Head of caudate nucleus (tissue), 42 donors: ENCODE measurements around the gene CACNA2D3.

Source experiments
- DNase-seq, 42 donors: peaks; one replicate each; pipeline versions ENCODE4 v3.0.0 to v3.0.0-alpha.2; 2020 to 2021; ENCODE audit warnings: mixed read lengths in 7 of 42
- intact Hi-C: fragments of 100-400 bp; cut with DNase I; formaldehyde crosslinking; loops from one replicate; pipeline ENCODE4 v1.15.0; 2022

CACNA2D3 gene

DNA sequence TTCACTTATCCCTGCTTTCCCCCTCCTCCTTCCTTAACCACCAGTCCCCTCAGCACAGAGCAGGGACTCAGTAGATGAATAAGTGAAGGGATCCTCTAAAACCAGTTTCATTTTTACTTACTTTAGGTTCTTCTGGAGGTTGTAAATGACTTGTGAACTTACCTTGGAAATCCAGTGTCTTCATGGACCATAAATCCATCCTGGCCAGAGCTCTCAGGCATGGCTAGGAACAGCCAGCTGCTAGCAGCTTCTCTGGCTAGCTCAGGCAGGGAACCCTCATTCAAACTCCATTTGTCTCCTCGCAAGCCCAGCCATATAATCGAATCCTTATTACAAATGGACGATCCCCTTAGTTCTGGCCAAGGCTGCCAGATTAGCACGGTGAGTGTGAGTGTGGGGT lies 727.0 kb downstream of the CACNA2D3 start:
- intact Hi-C loops: no loop called here
- no peak for DNase-seq

DNA sequence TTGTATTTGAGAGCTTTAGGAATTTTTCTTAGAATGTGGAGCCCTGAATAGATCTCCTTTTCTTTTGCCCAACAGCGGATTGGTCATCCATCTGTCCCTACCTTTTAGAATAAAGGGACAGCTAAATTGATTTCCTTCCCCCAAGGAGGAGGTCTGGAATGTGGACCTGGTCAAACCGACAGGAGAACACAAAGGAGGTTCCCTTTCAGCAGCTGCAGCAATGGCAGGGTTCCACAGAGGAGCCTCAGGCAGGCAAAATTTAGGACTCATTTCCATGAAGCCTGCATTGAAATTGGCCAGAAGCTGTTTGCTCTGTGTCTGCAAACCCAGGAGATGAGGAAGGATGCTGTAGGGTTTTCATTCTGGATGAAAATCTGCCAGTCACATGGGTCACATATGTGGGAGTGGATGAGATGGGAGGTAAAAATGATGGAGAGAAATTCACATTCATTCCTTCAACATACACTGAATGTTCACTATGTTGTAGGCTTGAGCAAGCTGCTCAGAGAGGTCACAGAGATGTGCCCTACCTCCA lies 728.2 kb downstream of the CACNA2D3 start:
- intact Hi-C loops: loop anchor here (10.0 kb wide), 1 partner anchor 314 kb away; no protein-coding TSS in a partner anchor
- DNase-seq: no peak

DNA sequence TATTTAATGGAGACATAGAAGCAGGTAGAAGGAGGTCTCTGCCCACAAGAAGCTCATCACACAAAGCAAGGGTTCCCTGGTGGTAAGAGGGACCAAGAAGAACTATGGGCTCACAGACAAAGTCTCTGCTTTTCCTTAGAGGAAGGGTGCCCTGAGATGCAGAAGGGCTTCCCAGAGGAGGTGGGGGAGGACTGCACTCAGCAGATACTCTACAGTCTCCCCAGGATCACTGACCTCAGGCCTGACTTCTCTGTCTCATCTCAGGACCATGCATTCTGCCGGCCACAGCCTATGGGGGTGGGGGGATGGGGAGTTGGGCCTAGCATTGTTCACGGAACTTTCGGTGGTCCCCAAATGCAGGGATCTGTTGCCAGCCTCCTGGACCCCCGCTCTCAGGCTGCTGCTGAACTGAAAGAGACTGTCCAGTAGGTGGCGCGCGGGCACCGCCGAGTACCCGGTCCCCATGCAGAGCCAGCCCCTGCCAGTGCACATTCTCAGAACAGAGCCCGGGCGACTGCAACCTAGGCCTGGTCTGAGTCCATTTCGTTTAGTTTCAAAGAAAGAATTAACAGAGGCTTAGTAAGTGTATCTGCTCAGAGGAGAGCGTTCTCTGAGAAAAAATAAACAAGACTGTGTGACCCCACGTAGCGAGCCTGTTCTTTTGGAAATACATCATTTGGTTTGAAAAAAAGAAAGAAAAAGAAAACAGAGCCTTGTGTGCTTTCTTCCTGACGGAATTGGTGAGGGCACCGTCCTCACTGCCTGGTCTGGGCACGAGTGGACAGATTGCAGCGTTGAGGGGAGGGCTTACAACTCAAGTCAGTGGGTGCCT lies 731.4 kb downstream of the CACNA2D3 start:
- peak; percentile 76 to 95 (median 90) for DNase-seq
- intact Hi-C loops: loop anchor here (10.0 kb wide), 1 partner anchor 311 kb away; no protein-coding TSS in a partner anchor

DNA sequence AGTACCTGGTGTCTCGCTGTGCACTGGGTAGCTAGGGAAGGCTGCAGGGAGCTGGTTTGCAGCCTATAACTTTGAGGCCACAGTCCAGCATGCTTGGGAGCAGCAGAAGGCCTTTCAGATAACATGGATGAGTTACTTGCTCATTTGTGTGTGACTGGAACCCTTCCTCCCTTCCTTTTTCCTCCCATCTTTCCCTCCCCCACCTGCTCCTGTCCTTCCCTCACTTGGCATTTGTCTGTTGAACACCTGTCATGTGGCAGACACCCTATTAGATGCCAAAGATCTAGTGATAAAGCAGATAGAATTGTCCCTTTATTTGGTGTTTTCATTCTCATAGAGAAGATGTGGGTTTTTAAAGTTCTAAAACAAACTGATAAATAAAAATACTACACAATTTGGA lies 733.9 kb downstream of the CACNA2D3 start:
- intact Hi-C loops: loop anchor here (10.0 kb wide), 1 partner anchor 309 kb away; no protein-coding TSS in a partner anchor
- no peak for DNase-seq

DNA sequence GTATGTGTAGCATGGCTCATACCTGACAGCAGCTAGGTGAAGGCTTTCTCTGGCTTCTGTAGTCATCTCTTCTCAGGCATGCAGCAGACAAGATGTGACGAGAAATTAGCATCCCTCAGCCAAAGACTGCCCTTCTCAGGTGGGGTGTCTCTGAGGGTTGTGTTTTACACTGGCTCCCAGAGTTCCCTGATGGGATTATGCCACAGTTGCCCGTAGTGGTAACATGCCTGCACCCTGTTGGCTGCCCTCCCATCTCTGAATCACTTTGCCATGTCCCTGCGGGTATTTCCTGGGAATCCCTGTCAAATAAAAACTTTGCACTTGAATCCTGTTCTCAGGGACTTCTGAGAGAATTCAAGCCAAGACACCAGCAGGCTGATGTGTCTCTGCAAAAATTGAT lies 735.0 kb downstream of the CACNA2D3 start:
- intact Hi-C loops: loop anchor here (10.0 kb wide), 1 partner anchor 307 kb away; no protein-coding TSS in a partner anchor
- no peak for DNase-seq

DNA sequence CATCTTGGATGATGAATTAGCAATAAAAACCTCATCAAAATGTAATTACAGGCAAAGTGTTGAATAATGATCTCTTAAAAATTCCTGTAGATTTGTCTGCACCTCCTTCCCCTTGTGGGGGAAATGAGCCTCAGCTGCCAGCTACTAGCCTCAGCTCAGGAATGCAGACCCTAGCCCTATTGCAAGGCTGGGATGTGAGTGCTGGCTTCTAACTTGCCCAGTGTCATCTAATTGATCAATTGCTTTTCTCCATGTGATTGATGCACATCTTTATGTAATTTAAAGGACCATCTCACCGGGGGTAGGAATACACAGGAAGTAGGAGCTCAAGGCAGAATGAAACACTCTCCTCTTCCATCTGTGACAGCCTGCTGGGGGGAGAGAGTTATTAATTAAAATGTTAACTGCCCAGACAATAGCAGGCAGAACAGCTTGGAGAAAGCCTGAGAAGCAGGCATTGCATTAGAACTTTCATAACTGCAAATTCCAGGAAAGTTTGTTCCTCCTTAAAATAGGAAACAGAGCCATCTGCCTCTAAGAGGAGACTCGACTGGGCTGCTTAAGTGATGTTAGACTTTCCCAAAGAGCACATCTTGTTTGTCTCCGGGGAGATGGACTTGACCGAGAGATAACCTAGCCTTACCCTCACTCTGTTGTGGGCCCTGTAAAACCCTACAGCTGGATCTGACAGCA lies 735.9 kb downstream of the CACNA2D3 start:
- intact Hi-C loops: loop anchor here (10.0 kb wide), 1 partner anchor 307 kb away; no protein-coding TSS in a partner anchor
- DNase-seq: no peak

DNA sequence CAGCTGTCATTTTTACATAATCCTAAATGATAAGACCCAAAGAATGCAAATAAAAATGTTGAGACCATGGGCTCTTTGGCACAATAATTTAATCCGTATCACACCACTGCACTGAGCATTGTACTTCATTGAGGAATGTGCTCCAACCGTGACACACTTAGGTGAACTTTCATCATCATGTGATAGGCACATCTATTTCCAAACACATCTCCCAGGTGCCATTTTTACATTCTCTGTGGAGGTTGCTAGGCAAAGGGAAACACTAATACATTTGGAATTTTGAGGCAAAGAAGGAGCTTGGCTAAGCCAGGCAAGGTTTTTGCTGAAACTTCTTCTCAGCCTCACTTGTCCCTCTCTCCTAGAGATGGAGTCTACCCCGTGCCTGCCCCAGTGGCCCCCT lies 736.8 kb downstream of the CACNA2D3 start:
- intact Hi-C loops: loop anchor here (10.0 kb wide), 1 partner anchor 306 kb away; no protein-coding TSS in a partner anchor
- DNase-seq: peak in 2 of 42 donors; percentile 34 to 41

DNA sequence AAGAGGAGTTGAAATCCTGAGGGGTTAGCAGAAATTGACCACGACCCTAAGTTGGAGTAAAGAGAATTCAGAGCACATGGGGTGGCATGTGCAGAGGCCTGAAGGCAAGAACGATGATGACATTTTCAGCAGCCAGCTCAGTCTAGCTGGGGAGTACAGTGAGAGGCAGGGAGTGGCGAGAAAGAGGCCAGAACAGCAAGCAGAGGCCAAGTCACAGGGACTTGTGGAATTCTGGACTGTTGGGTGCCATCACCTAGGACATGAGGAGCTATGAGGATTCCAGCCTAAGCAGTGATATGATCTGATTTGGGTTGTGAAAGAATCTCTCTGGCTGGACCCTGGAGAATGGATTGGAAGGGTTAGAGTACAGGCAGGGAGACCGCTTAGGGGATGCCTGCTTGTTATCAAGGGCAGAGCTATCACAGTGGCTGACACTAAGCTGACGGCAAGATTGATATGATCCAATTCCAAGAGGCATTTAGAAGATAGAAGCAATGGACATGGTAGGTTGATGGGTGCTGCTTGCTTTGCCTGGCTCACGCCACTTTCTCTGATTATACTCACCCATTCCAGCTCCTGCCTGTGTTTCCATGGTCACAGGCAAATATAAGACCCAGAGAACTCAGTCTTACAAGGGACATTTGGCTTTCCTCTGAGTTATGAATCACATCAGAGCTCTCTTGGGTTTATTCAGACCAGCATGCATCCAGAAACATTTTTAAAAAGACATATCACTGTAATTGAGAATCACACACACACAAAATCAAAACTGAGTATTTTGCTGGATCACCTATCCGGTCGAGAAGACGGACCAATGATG lies 739.1 kb downstream of the CACNA2D3 start:
- no peak for DNase-seq
- intact Hi-C loops: no loop called here

DNA sequence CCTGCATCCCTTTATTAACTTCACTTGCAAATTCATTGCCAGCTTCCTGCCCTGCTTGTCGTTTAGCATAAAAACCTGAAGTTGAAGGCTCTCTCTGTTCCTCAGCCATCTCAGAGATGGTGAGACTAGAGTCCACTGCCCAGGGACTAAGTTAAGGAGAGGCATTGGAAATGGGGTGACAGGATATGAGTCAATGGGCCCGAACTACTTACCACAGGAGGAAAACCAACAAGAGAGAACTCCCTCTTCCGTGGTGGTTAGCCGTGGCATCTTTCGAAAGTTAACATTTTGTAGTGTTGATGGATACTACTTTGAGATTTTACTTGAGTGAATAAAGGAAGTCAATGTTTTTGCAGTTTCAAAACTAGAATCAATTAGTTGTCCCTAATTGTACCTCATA lies 740.2 kb downstream of the CACNA2D3 start:
- no peak for DNase-seq
- intact Hi-C loops: no loop called here

DNA sequence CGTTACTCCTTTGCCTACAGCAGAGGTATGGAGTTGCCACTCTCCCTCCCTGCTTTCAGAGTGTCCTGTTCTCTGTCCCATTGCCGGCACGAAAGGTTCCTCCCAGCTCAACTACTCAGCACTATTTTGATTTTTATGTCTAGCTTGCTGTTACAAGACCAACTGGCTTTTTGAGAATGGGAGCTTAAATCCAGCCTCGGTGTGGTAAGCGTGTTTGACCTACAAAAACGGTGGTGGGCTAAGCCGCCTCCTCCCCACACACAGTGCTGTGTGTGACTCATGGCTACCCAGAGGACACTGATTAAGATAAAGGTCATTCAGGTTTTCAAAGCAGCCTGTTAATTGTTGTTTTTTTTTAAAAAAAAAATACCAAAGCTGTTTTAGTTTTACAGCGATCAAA lies 741.0 kb downstream of the CACNA2D3 start:
- intact Hi-C loops: no loop called here
- DNase-seq: no peak

DNA sequence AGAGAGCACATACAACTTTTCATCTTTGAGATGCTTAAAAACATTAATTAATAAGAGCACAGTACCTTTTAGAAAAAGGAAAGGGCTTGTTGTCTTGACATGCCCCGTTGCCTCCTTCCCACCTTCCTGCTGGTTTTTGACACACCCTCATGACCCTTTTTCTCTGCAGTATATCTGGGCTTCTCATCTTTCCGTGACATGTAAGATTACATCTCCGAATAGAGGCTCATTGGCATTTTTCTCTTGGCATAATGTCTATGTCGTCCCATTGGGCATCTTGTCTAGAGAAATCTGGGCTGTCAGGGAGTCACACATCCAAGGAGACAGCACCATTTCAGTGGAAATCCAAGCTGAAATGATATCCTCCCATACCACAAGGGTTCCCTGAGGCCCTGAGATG lies 741.4 kb downstream of the CACNA2D3 start:
- DNase-seq: no peak
- intact Hi-C loops: no loop called here

DNA sequence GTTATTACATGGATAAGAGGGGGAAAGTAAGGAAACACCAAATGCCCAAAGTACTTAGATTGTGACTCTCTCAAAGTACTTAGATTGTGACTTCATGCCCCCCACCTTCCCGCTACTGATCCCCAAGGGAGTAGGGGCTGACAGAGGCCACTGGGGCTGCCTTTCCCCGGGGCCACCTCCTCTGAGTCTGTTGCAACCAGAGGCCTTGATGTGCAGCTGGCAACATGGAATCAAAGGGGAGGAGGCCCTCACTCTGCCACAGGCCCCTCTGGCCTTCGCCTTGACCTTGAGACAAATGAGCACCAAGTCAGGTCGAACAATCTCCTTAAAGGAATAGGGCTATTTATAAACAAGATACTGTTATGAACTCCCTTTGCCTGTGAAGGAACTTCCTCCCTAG lies 743.0 kb downstream of the CACNA2D3 start:
- intact Hi-C loops: no loop called here
- no peak for DNase-seq

DNA sequence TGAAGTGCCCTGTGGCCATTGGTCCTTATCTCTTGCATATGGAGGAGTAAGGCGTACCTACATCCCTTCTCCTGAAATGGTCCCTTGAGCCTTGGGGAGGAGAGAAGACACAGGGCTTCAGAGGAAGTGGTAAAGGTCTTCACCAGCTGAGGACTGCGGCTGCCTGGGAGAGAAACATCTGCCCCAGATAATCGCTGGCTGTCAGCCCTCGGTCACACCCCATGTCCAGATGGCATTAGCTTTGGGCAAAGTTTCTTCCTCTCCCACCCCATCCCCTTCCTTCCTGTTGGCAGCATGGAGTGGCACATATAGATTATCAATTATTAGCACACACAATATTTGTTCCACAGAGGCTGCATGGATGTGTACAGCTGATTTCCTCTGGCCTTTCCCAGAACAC lies 743.9 kb downstream of the CACNA2D3 start:
- intact Hi-C loops: no loop called here

DNA sequence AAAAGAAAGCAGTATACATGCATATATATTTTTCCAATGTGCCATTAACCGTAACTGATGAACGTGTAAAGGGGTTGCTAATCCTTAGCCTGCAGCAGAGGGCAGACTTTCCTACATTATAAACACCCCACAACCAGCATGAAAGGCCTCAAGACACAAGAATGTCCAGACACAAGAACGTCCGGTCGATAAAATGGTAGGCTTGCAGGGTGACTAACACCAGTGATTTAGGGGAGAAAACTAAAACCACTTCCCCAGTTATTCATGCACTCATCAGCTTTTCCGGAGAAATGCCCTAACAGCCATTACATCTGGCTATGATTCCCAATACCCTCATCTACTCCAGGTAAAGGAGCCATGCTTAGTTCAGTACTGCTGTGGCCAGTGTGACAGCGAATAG lies 748.1 kb downstream of the CACNA2D3 start:
- intact Hi-C loops: no loop called here
- peak in 22 of 42 donors; percentile 20 to 79 (median 53) for DNase-seq

More for the DNA sequence above, 743.9 kb downstream of the CACNA2D3 start:
- DNase-seq: no peak

DNA sequence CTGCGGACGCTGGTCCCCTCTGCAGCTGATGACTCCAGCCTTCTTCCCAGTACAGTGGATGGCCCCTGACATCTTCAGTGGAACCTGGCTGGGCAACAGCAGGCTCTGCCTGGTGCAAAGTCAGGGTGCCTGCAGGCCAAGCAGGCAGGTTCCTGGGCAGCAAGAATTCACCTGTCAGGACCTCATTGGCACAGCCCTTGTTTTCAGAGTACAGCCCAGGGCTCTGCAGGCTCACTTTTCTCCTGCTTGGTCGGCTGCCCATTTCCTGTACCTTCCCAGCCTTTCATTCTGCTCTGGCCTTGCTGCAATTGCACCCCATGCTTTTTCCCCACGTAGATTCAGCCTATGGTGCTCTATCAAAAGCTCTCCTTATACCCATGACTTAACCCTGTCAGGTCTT lies 749.5 kb downstream of the CACNA2D3 start:
- no peak for DNase-seq
- intact Hi-C loops: no loop called here

DNA sequence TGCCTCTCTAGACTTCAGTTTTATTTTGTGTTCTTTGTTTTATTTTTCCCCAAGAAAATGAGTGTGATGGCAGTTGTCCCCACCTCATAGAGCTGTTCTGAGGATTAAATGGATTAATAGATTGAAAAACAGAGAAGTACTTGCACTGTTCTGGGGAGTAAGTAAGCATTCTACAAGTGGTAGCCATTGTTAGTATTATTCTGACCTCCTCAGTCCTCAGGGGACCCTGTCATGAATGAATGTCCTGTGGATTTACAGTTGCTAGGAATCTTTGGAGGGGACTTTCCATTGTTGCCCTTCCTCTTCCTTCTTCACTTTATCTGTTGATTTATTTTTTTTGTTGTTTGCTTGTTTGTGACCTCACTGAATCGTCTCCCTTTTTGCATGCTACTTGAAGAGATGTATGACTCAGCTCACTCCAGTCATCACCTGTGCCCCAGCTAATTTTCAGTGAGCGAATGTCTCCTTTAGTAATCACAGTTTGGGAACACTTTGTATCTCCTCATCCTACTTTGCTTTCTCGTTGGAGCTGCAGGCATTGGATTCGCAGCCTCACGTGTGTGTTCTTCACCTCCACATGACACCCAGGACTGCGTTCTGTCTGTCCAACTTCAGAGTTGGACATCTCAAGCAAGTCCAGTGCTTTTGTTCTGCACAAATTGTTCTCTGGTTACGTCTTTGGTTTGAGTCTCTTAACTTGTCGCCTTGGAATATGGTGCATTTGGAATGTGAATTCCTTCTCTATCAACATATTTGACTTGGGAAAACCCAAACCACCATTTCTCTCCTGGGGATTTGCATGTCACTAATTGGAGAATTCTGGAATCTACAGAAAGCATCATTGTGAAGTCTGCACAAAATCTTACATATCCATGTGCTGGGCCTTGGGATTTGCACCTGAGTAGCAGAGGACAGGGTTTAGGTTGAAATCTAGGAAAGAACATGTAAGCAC lies 751.0 kb downstream of the CACNA2D3 start:
- intact Hi-C loops: no loop called here
- peak in 24 of 42 donors; percentile 7 to 67 (median 38) for DNase-seq

DNA sequence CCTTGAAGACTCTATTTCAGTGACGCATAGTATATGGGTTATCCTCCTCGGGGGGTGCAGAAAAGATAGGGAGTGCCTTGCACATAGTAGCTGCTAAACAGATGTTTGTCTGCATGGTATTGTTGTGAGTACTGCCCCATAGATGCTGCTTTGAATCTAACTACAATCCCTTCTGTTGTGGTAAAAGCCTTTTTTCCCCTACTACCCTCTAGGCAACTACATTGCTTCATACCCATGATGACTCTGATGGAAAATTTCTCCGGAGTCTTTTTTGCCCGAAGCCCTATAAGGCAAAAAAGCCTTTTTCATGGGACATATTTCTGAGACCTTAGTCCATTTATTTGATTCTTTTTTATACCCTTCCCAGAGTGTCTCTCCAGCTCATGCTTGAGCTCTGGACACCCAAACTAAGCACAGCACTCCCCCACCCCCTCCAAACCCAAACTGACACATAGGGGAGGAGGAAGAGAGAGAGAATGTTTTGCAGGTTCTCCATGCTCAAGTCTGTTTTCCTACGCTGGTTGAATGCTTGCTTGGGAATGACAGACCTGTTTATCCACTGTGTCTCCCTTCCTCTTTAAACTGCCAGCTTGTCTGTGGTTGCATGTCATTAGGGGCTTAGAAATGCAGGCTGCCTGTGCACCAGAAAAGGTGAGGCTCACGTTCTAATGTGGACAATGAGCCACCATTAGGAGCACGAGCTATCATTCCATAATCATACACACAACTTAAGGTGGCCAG lies 752.6 kb downstream of the CACNA2D3 start:
- intact Hi-C loops: no loop called here
- DNase-seq: no peak
